NCI-H345 treated with DMSO at 0.1 percent for 48 hours (cell line): ENCODE measurements around the gene CUL1.

Source experiments
- DNase-seq: peaks from one replicate; lab custom pipeline; 2025; ENCODE audit not compliant: unreplicated experiment; lab: John Stamatoyannopoulos, UW

The CUL1 gene

GRCh38 chr7:148802101-148802493 lies 103.4 kb downstream of the CUL1 start:
- no peak for DNase-seq

GRCh38 chr7:148803094-148803493 lies 104.4 kb downstream of the CUL1 start:
- DNase-seq: no peak

DNA sequence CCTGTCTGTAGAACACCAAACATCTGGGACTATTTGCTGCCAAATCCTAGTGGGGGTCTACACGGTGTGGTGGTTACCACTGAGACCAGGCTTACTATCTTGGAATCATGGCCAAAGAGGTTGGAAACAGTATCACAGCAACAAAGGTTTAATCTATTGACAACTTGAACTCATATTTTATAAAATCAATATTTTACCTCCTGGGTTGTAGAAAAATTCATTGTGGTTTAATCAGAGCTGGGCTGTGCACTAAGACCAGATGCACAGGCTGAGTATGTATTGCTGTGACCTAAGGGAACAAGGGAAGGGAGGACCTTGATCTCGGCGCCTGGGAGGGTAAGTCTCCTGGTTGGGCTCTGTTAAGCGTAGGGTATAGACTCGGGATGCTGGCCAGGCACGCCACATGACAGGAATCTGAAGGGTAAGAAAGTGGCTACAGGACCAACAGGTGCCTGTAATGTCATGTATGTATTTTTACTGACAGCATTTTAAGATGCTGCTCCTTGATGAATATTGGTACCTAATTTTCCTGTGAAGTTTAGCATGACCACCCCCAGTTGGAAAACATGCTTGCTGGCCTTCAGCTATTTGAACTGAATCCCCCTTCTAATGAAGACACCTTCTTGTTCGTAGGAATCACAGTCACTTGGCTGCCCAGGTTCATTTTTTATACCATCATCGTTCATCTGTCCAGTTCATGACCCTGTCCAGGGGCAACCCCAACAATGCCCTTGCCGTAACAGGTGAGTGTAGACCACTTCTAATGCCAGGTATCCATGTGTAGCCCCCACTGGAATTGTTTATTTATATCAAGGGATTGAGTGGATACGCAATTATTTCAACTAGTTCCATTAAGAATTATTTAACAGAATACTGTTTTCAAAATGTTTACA lies 105.9 kb downstream of the CUL1 start:
- DNase-seq: no peak

DNA sequence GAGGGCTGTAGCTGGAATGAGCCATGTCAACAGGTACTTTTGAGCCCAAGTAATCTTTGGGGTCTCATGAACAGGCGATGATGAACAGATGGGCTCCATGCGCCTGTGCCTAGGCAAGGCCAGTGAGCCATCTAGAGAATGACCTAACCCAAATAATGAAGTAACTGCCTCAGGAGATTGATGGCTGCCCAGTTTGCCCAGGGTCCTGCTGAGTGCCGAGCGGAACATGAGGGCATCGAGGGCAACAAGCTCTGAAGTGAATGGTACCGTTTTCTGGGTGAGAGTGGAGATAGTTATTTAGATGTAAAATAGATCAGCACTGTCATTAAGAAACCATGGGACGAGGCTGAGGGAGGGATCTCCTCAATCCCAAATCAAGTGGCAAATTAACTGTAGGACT lies 107.5 kb downstream of the CUL1 start:
- DNase-seq: no peak

DNA sequence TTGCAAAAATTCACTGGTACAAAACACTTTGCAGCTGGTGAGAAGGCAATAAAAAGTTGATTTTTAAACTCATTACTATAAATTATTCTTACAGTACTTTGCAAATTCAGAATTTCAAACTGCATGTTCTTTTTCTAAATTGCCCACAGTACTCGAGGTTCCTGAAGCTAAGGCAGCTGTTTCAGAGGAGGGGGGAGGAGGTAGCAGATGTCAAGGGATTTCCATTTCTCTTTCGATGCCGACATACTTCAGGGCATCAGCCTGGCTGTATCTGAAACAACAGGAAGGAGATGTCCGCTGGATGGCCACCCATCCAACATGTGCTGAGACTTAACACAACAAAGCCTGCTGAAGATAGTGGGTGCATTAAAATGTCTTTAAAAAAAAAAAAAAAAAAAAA lies 108.7 kb downstream of the CUL1 start:
- no peak for DNase-seq

DNA sequence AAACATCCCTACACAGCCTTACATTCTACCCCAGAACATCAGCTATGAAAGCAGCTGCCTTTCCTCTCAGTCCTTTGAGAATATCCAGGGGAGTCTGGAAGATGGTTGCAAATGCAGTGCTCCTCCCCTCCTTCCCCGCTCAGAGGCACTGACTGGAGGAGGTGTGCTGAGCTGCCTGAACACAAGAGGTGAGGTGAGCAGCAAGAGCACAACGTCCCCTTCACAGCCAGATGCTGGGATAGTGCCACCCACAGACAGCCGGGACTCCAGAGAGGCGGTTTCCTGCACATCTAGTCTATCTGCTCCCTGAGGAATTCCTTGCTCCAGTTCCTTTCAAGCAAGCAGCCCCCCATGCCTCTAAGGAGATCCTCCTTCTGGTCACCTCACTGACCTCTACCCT lies 111.2 kb downstream of the CUL1 start:
- DNase-seq: no peak

DNA sequence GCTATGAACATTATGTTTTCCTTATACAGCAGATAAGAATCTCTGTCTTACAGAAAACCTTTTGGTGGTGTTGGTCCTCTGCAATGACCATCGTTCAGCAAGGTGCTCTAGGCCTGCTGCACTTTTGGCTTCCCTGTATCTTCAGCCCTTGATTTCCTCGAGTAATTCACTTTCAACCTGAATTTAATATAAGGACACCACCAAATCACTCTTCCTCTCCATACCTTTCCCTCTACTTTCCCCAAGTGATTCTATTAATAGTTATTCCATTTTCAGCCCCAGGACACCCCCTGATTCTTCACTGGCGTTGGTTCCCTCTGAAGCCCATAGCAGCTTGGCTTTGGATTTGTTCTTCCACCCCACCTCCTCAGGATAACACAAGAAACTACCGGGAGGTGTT lies 113.2 kb downstream of the CUL1 start:
- DNase-seq: no peak

DNA sequence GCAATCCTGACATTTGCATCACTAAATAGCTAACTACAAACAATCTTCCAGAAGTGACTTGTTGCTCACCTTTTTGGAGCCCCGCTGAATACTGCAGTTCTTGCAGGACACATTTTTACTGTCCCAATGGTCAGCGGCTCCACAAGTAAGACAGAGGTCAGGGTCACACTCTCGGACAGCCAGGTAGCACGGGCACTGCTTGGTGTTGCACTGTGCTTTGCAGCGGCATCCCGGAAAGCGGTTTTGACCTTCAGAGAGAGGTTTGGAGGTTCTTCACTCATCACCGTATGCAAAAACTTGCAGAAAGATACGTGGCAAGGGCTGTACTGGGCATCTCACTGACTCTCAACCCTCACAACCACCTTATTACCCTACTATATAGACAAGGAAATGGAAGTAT lies 115.2 kb downstream of the CUL1 start:
- DNase-seq: no peak

DNA sequence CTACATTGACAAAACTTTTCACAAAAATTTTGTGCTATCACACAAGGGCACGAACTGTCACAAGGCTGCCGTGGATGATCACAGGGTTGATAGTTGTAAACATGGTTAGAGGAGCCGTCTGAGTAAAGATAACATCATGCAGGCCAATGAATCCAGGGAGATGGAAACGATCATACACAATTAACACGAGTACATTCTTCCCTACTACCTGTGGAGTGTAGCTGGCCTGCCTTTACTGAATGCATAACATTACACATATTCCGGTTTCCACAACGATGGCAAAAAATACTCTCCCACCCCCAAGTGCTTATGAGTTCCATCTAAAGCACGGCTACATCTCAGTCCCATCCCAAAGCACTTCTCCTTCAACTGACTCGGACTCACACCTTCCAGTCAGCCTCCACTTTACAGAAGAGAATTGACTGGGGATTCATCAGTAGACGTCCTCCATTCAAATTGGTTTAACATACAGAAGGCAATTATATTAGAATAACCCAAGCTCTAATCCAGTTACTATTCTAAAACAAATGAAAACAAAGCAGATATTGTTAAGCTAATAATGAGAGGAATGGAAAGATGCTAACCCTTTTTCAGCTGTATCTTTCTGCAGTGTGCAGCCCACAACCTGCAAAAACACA lies 116.3 kb downstream of the CUL1 start:
- no peak for DNase-seq

DNA sequence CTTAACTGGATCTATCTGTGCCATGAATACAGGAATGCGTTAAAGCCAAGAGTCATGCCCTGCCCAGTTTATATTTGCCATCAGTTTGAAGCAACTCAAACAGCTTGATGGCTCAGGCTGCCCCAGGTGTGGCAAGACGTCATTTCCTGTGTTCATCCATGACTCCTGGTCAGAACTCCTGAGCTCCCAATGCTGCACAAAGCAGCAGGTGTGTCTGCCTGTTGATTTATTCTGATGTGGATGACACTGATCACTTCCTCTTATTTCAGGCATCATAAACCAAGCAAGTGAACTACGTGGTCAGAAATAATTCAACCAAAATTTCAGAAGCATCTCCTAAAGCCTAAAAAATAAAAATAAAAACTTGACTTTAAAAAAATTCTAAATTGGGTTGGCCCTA lies 116.9 kb downstream of the CUL1 start:
- no peak for DNase-seq

DNA sequence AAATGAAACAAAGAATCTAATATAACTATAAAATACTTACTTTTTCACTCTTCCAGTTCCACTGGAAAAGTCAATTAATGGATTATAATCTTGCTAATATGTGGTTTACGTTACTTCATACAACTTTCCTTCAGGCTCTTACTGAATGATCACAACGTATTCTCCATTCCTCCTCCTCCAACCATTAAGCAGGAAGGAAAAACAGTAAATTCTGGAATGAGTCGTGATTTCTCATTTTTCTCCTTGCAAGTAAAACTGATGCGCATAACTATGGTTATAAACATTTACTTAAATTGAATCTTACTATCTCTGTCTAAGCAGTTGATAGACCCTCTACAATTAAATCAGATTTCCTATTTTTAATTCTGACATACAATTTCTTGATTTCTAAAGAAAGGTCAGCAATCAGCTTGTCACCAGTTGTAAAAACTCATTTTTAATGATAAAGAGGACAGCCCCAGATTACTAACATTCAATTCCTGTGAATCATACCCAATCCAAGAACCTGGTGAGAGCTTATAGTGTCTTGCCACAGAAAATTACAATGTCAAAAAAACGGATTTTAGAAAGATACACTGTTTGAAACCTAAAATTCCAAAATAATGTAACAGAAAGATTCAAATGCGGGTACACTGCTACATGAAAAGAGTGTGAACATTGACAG lies 121.1 kb downstream of the CUL1 start:
- no peak for DNase-seq

- no peak for DNase-seq
These were observed 122.7 kb downstream of the CUL1 start for GRCh38 chr7:148821422-148821821.

- no peak for DNase-seq
These were observed 126.2 kb downstream of the CUL1 start for GRCh38 chr7:148824864-148825263.

- DNase-seq: no peak
These were observed 126.6 kb downstream of the CUL1 start for GRCh38 chr7:148825338-148825737.

GRCh38 chr7:148828965-148829364 lies 130.3 kb downstream of the CUL1 start:
- no peak for DNase-seq

DNA sequence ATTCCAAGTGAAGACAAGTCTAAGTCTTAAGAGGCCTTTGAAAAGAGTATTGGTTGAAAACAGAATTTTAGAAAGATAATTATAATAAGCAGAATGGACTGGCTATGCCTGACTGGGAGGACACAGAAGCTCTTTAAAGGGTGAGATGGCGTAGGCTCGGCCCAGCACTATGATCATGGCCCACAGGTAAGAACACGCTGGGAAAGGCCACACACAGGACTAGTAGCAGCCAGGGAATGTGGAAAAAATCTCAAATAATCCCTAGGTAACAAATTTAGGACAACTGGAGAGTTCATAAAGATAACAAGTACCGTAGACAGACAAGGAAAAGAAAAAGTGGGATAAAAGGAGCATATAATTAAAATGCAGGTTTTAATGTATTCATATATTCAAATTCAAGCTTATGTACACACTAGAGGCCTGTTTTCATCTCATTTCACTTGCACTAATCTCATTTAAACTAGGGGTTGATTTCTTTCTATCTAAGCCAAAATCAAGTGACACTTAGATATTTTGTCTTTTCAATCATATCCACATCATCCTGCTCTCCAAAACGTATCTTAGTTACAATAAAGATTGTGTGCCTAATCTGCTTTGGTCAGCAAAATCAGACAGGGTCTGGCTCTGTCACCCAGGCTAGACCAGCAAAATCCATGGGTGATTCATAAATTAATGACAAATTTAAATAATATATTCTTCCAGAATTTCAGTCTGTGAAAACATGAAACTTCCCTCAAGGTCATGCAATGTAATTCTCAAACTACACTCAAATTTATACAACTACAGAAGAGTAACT lies 132.4 kb downstream of the CUL1 start:
- no peak for DNase-seq

- no peak for DNase-seq
These were observed 133.1 kb downstream of the CUL1 start for GRCh38 chr7:148831782-148832181.

DNA sequence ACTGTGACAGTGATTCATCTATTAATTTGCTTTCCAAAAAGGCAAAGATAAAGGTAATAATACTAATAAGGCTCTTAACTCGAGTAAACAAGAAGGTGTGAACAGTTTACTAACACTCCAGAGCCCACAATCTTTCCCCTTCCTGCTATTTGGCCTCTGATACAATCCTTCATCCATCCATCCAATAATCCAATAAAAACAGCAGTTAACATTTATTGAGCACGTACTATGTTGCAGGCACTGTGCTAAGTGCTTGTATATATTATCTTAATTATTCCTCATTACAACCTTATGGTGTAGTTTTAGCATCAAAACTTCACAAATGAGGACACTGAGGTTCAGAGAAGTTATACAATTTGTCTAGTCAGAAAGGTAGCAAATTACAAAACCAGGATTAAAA lies 135.9 kb downstream of the CUL1 start:
- DNase-seq: no peak

DNA sequence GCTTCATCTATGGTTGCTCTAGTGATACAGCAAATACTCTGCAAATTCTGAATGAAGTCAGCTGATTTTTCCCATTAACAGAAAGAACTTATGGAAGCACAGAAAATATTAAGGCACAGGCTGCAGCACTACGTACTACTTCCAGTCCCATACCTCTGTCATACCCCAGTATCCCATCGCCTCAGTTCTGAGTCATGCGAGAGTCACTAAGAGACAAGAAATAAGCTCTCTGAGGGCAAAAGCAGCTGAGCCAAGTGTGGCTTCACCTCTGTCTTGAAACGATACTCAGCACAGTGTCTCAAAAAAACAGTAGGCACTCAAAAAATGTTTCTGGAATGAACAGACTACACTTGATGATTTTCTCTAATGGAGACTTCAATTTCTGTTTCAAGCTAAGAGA lies 137.2 kb downstream of the CUL1 start:
- DNase-seq: no peak

DNA sequence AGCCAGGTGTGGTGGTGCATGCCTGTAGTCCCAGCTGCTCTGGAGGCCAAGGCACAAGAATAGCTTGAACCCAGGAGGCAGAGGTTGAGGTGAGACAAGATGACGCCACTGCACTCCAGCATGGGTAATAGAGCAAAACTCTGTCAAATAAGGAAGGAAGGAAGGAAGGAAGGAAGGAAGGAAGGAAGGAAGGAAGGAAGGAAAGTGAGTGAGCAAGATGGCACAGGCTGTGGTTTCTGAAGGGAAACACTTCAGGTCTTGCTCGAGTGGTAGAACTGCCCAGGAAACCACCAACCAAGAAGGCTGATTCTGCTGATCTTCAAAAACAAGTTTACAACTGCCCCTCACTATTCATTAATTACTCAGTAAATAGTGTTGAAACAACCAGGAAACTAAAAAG lies 140.2 kb downstream of the CUL1 start:
- DNase-seq: no peak
